GM12878 (cell line): Measurements from ENCODE around the gene CALHM3. TPM values are rescaled to one million over a fixed set of nuclear protein-coding genes. Genes with fewer than 3 reads are reported as not detected.

Experiments
- BMI1 ChIP-seq: fragments of 450-650 bp; IDR thresholded peaks from 2 replicates; pipeline ENCODE4 v1.6.1; 2016; ENCODE audit warnings: mild to moderate bottlenecking, moderate library complexity, borderline replicate concordance
- EZH2 ChIP-seq: IDR thresholded peaks from 2 replicates; pipeline ENCODE4 v1.6.1; 2012; ENCODE audit warnings: low read depth, mild to moderate bottlenecking, control low read depth, inconsistent platforms, low read length, borderline replicate concordance; ENCODE audit not compliant: control insufficient read depth
- IRF5 ChIP-seq: fragments of 450-650 bp; IDR thresholded peaks from 2 replicates; pipeline ENCODE4 v1.6.1; 2017; ENCODE audit warnings: borderline replicate concordance
- JUNB ChIP-seq: IDR thresholded peaks from 2 replicates; pipeline ENCODE4 v1.6.1; 2016; ENCODE audit warnings: antibody characterized with exemption, mild to moderate bottlenecking
- KDM1A ChIP-seq: fragments of 200-600 bp; sonication (generic); IDR thresholded peaks from 2 replicates; pipeline ENCODE4 v1.6.1; 2016; ENCODE audit warnings: borderline replicate concordance
- KLF5 ChIP-seq: fragments of 450-650 bp; IDR thresholded peaks from 2 replicates; pipeline ENCODE4 v1.6.1; 2014; ENCODE audit warnings: mild to moderate bottlenecking; ENCODE audit not compliant: partially characterized antibody
- NFIC ChIP-seq: IDR thresholded peaks from 2 replicates; pipeline ENCODE4 v1.6.1; 2012; ENCODE audit warnings: low read depth, mild to moderate bottlenecking, inconsistent platforms, low read length, moderate library complexity
- RBBP5 ChIP-seq: fragments of 200-600 bp; sonication (generic); conservative IDR thresholded peaks from 2 replicates; pipeline ENCODE4 v1.6.1; 2016
- RELA ChIP-seq: fragments of 450-650 bp; IDR thresholded peaks from 2 replicates; pipeline ENCODE4 v1.8.0; 2014; ENCODE audit warnings: borderline replicate concordance; ENCODE audit not compliant: partially characterized antibody
- SUZ12 ChIP-seq: fragments of 200-600 bp; sonication (generic); IDR thresholded peaks from one replicate; pipeline ENCODE4 v1.6.1; 2018; ENCODE audit warnings: antibody characterized with exemption, mild to moderate bottlenecking; ENCODE audit not compliant: unreplicated experiment
- ZBTB40 ChIP-seq: fragments of 450-650 bp; IDR thresholded peaks from 2 replicates; pipeline ENCODE4 v1.6.1; 2016; ENCODE audit warnings: mild to moderate bottlenecking, moderate library complexity, borderline replicate concordance
- polyA plus RNA-seq, 11 experiments: library from polyadenylated mRNA; depleted of rRNA in 4 of 11; unstranded in 6 of 11; stranded (reverse) in 5 of 11; fragments of >200 nt; fragmentation: Nextera tagmentation in 4 of 11; fragmentation: Illumina TruSeq in 1 of 11; extraction: Ambion mirVana in 4 of 11; extraction: Trizol in 1 of 11; gene quantifications; 1 replicate in 1 of 11; 2 replicates in 10 of 11; pipeline versions ENCODE4 v1.2.1 to v1.2.3, GENCODE V29; 2011 to 2016; ENCODE audit warnings: inconsistent platforms in 2 of 11, missing spikeins in 2 of 11, low read depth in 1 of 11
- total RNA-seq, 4 experiments: library from RNA; depleted of rRNA in 3 of 4; stranded (reverse); fragments of >200 nt in 3 of 4; fragmentation: Illumina TruSeq in 1 of 4; extraction: Trizol in 1 of 4; gene quantifications; 2 replicates each; pipeline versions ENCODE4 v1.2.1 to v1.2.3, GENCODE V29; 2013 to 2021
- TF ChIP-seq, protein P1 (sequence below): fragments of 450-650 bp; IDR thresholded peaks from 2 replicates; pipeline ENCODE4 v1.6.1; 2017; ENCODE audit warnings: antibody characterized with exemption, mild to moderate bottlenecking, moderate library complexity
- TF ChIP-seq, protein P2 (sequence below): IDR thresholded peaks from 2 replicates; pipeline ENCODE4 v1.6.1; 2011; ENCODE audit warnings: low read depth, low read length, improper control_type of control experiment, borderline replicate concordance
- TF ChIP-seq, protein P3 (sequence below): fragments of 450-650 bp; formaldehyde crosslinking; IDR thresholded peaks from 2 replicates; pipeline ENCODE4 v1.5.0; 2022; ENCODE audit warnings: mild to moderate bottlenecking, missing genetic modification characterization

Gene CALHM3
- total and polyA plus RNA-seq, 10 of the 15 experiments (the other 5 are each of a cell fraction or from before 2014, with no cell fraction given) = 0.03 to 0.42 (median 0.11) TPM; not detected in 5

DNA sequence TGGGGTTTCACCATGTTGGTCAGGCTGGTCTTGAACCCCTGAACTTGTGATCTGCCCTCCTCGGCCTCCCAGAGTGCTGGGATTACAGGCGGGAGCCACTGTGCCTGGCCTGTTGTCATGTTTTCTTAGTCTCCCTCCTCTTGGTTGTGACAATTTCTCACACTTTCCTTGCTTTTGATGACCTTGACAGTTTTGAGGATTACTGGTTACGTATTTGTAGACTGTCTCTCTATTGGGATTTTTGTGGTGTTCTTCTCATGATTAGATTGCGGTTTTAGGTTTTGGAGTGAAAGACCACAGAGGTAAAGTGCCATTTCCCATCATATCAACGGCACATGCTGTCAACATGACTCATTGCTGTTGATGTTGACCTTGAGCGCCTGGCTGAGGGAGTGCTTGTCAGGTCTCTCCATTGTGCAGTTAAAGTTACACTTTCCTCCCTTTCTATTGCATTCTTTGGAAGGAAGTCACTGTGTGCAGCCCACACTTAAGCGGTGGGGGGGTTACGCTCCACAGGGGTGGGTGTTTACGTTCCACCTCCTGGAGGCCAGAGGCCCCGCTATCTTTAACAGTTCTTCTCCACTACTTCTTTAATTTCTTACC lies 25.2 kb upstream of the CALHM3 start (continued):
- TF ChIP-seq, protein P1, sequence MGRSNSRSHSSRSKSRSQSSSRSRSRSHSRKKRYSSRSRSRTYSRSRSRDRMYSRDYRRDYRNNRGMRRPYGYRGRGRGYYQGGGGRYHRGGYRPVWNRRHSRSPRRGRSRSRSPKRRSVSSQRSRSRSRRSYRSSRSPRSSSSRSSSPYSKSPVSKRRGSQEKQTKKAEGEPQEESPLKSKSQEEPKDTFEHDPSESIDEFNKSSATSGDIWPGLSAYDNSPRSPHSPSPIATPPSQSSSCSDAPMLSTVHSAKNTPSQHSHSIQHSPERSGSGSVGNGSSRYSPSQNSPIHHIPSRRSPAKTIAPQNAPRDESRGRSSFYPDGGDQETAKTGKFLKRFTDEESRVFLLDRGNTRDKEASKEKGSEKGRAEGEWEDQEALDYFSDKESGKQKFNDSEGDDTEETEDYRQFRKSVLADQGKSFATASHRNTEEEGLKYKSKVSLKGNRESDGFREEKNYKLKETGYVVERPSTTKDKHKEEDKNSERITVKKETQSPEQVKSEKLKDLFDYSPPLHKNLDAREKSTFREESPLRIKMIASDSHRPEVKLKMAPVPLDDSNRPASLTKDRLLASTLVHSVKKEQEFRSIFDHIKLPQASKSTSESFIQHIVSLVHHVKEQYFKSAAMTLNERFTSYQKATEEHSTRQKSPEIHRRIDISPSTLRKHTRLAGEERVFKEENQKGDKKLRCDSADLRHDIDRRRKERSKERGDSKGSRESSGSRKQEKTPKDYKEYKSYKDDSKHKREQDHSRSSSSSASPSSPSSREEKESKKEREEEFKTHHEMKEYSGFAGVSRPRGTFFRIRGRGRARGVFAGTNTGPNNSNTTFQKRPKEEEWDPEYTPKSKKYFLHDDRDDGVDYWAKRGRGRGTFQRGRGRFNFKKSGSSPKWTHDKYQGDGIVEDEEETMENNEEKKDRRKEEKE = no peak
- TF ChIP-seq SUZ12 (no peak), BMI1 (no peak), NFIC (0 out of 2 replicates have a peak, but pooled peaks have one; percentile 45), RBBP5 (no peak), RELA (no peak), IRF5 (no peak), ZBTB40 (no peak), KDM1A (no peak), EZH2 (no peak), KLF5 (no peak), JUNB (no peak)
- TF ChIP-seq, protein P2, sequence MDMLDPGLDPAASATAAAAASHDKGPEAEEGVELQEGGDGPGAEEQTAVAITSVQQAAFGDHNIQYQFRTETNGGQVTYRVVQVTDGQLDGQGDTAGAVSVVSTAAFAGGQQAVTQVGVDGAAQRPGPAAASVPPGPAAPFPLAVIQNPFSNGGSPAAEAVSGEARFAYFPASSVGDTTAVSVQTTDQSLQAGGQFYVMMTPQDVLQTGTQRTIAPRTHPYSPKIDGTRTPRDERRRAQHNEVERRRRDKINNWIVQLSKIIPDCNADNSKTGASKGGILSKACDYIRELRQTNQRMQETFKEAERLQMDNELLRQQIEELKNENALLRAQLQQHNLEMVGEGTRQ = no peak
- TF ChIP-seq, protein P3, sequence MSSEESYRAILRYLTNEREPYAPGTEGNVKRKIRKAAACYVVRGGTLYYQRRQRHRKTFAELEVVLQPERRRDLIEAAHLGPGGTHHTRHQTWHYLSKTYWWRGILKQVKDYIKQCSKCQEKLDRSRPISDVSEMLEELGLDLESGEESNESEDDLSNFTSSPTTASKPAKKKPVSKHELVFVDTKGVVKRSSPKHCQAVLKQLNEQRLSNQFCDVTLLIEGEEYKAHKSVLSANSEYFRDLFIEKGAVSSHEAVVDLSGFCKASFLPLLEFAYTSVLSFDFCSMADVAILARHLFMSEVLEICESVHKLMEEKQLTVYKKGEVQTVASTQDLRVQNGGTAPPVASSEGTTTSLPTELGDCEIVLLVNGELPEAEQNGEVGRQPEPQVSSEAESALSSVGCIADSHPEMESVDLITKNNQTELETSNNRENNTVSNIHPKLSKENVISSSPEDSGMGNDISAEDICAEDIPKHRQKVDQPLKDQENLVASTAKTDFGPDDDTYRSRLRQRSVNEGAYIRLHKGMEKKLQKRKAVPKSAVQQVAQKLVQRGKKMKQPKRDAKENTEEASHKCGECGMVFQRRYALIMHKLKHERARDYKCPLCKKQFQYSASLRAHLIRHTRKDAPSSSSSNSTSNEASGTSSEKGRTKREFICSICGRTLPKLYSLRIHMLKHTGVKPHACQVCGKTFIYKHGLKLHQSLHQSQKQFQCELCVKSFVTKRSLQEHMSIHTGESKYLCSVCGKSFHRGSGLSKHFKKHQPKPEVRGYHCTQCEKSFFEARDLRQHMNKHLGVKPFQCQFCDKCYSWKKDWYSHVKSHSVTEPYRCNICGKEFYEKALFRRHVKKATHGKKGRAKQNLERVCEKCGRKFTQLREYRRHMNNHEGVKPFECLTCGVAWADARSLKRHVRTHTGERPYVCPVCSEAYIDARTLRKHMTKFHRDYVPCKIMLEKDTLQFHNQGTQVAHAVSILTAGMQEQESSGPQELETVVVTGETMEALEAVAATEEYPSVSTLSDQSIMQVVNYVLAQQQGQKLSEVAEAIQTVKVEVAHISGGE (CRISPR knock-in tag) = no peak
